HCT116 (cell line): Measurements from ENCODE around the gene SUGCT.

Experiments
- CBX3 ChIP-seq: IDR thresholded peaks from 2 replicates; pipeline ENCODE4 v1.6.1; 2012; ENCODE audit warnings: low read depth
- CTCF ChIP-seq, 3 experiments: fragments of 200-600 bp in 1 of 3; sonication (generic) in 1 of 3; IDR thresholded peaks in 2 of 3; conservative IDR thresholded peaks in 1 of 3; 2 replicates each; pipeline ENCODE4 v1.5.1; 2012 to 2017; ENCODE audit warnings: low read depth in 2 of 3, low read length in 2 of 3, antibody characterized with exemption in 1 of 3, borderline replicate concordance in 1 of 3, control low read depth in 1 of 3, mild to moderate bottlenecking in 1 of 3, mixed read lengths in 1 of 3, mixed run types in 1 of 3, moderate library complexity in 1 of 3; ENCODE audit not compliant: insufficient read depth in 1 of 3
- ELF1 ChIP-seq: IDR thresholded peaks from 2 replicates; pipeline ENCODE4 v1.6.1; 2012; ENCODE audit warnings: low read depth, borderline replicate concordance
- EZH2 ChIP-seq: fragments of 200-600 bp; sonication (generic); IDR thresholded peaks from 2 replicates; pipeline ENCODE4 v1.6.1; 2017; ENCODE audit warnings: antibody characterized with exemption, mixed run types
- EZH2phosphoT487 ChIP-seq: fragments of 200-600 bp; IDR thresholded peaks from 2 replicates; pipeline ENCODE4 v1.6.1; 2018; ENCODE audit warnings: antibody characterized with exemption, borderline replicate concordance
- POLR2AphosphoS5 ChIP-seq: IDR thresholded peaks from 2 replicates; pipeline ENCODE4 v1.6.1; 2011; ENCODE audit warnings: mild to moderate bottlenecking, low read depth, low read length, moderate library complexity
- SIN3A ChIP-seq: IDR thresholded peaks from 2 replicates; pipeline ENCODE4 v1.6.1; 2012; ENCODE audit warnings: low read depth
- ZNF274 ChIP-seq: fragments of 200-500 bp; sonication (Bioruptor generic); IDR thresholded peaks from 2 replicates; pipeline ENCODE4 v1.6.1; 2014; ENCODE audit warnings: mild to moderate bottlenecking, low read depth, low read length, inconsistent platforms
- TF ChIP-seq, protein P1 (sequence below): IDR thresholded peaks from 2 replicates; pipeline ENCODE4 v1.6.1; 2012
- TF ChIP-seq, protein P2 (sequence below): IDR thresholded peaks from 2 replicates; pipeline ENCODE4 v1.6.1; 2012

GRCh38 chr7:40175725-40176510 is 41.1 kb downstream of the SUGCT start:
- TF ChIP-seq CTCF (IDR thresholded peaks at IDR 0.05 in 2 of 3, conservative IDR thresholded peaks at IDR 0.05 in 1 of 3; ENCODE audit: borderline replicate concordance in 1 of 3, insufficient read depth in 1 of 3, low read depth in 2 of 3, low read length in 2 of 3) (no peak), EZH2phosphoT487 (no peak), EZH2 (no peak), POLR2AphosphoS5 (no peak), ZNF274 (no peak), SIN3A (no peak), ELF1 (no peak), CBX3 (no peak)
- TF ChIP-seq, protein P1, sequence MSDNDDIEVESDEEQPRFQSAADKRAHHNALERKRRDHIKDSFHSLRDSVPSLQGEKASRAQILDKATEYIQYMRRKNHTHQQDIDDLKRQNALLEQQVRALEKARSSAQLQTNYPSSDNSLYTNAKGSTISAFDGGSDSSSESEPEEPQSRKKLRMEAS: no peak
- TF ChIP-seq, protein P2, sequence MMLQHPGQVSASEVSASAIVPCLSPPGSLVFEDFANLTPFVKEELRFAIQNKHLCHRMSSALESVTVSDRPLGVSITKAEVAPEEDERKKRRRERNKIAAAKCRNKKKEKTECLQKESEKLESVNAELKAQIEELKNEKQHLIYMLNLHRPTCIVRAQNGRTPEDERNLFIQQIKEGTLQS: no peak
